DOHH2 (cell line): ENCODE data around the gene EEIG1.
A peak's percentile ranks its signal among the peaks of the same experiment; 100 is the strongest.

Source experiments
- H3F3A ChIP-seq: fragments of 200-600 bp; sonication (generic), shearing (Covaris generic); 2 replicates; pipeline ENCODE4 v1.6.0; 2016; ENCODE audit warnings: antibody characterized with exemption, mild to moderate bottlenecking; ENCODE audit not compliant: control insufficient read depth, insufficient read depth
- H3K27ac ChIP-seq: fragments of 200-600 bp; sonication (generic); 2 replicates; pipeline ENCODE4 v1.5.1; 2014; ENCODE audit warnings: low read depth, mild to moderate bottlenecking, low read length, moderate library complexity
- H3K27me3 ChIP-seq: fragments of 200-600 bp; sonication (generic); 2 replicates; pipeline ENCODE4 v1.6.1; 2014; ENCODE audit warnings: mild to moderate bottlenecking, low read length, mixed read lengths; ENCODE audit not compliant: control insufficient read depth
- H3K36me3 ChIP-seq: fragments of 200-600 bp; sonication (generic); 2 replicates; pipeline ENCODE4 v1.6.1; 2014; ENCODE audit warnings: mild to moderate bottlenecking, low read length, moderate library complexity, mixed read lengths; ENCODE audit not compliant: control insufficient read depth
- H3K4me1 ChIP-seq: fragments of 200-600 bp; sonication (generic); 2 replicates; pipeline ENCODE4 v1.6.1; 2014; ENCODE audit warnings: mild to moderate bottlenecking, low read length, mixed read lengths; ENCODE audit not compliant: control insufficient read depth
- H3K4me2 ChIP-seq: fragments of 200-600 bp; sonication (generic); 2 replicates; pipeline ENCODE4 v1.6.0; 2014; ENCODE audit warnings: mild to moderate bottlenecking, low read length, moderate library complexity
- H3K4me3 ChIP-seq: fragments of 200-600 bp; sonication (generic); 2 replicates; pipeline ENCODE4 v1.5.1; 2014; ENCODE audit warnings: mild to moderate bottlenecking, low read length, mixed read lengths
- H3K79me2 ChIP-seq: fragments of 200-600 bp; sonication (generic); 2 replicates; pipeline ENCODE4 v1.6.1; 2014; ENCODE audit warnings: mild to moderate bottlenecking, low read length, mixed read lengths; ENCODE audit not compliant: control insufficient read depth
- H3K9me2 ChIP-seq: fragments of 200-600 bp; sonication (generic); replicated peaks from 2 replicates; pipeline ENCODE4 v1.6.1; 2014; ENCODE audit warnings: mild to moderate bottlenecking, low read length, mixed read lengths; ENCODE audit not compliant: control insufficient read depth
- H3K9me3 ChIP-seq: fragments of 200-600 bp; sonication (generic); 2 replicates; pipeline ENCODE4 v1.6.1; 2014; ENCODE audit warnings: antibody characterized with exemption, low read length, mixed read lengths; ENCODE audit not compliant: control insufficient read depth, insufficient read depth
- H4K20me1 ChIP-seq: fragments of 200-600 bp; sonication (generic); 2 replicates; pipeline ENCODE4 v1.6.0; 2014; ENCODE audit warnings: low read depth, mild to moderate bottlenecking, antibody characterized with exemption, low read length, moderate library complexity; ENCODE audit not compliant: control insufficient read depth, insufficient read depth
- CTCF ChIP-seq: fragments of 200-600 bp; sonication (generic); IDR thresholded peaks from one replicate; pipeline ENCODE4 v1.5.1; 2014; ENCODE audit warnings: antibody characterized with exemption, mild to moderate bottlenecking, low read depth, low read length; ENCODE audit not compliant: poor library complexity, severe bottlenecking
- EZH2phosphoT487 ChIP-seq: fragments of 200-600 bp; sonication (generic); IDR thresholded peaks from 2 replicates; pipeline ENCODE4 v1.6.1; 2017; ENCODE audit warnings: borderline replicate concordance, mild to moderate bottlenecking, antibody characterized with exemption, low read length, moderate library complexity, mixed read lengths

Gene EEIG1

GRCh38 chr9:127936347-127936852, 44.4 kb downstream of the EEIG1 start:
- Histone ChIP-seq H3K27me3 (no peaks in the 10 kb centered on the region), H3K9me2 (no peaks in the 10 kb centered on the region), H3K4me1 (peaks cover 25% of the 10 kb centered on the region), H3K4me3 (peak overlapping the region; percentile 81), H3K36me3 (peaks cover 24% of the 10 kb centered on the region), H4K20me1 (0 out of 2 replicates have a peak, but pooled peaks cover 3% of the 10 kb centered on the region), H3K4me2 (peak overlapping the region; percentile 74), H3K79me2 (peaks cover 25% of the 10 kb centered on the region), H3K9me3 (no peaks in the 10 kb centered on the region), H3K27ac (no peak overlapping the region), H3F3A (peaks cover 18% of the 10 kb centered on the region)
- no peak for TF ChIP-seq CTCF
- no peak for TF ChIP-seq EZH2phosphoT487

DNA sequence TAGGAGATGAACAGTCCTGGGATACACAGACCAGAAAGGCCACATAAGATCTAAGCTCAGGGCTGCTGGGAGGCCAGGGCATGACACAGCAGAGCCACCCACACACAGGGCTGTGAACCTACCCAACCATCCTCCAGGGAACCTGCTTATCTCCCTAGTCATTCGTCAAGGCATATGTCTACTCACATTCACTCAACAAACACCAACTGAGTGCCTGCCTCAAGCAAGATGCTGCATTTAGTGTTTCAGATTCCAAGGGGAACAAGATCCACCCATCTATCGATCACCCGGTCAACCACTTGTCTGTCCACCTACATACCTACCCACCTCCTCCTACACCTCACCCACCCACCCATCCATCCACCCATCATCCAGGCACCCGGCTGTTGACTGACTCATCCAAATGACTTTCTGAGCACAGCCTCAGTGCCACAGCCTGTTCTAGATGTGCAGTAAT, 45.0 kb downstream of the EEIG1 start:
- Histone ChIP-seq H3K9me2 (no peaks in the 10 kb centered on the region), H3K4me3 (peak overlapping the region; percentile 81), H3K36me3 (peaks cover 18% of the 10 kb centered on the region; the same call in 1 of the 2 replicates), H3K4me1 (peaks cover 31% of the 10 kb centered on the region), H3K79me2 (peaks cover 25% of the 10 kb centered on the region), H3F3A (peaks cover 17% of the 10 kb centered on the region), H3K27me3 (no peaks in the 10 kb centered on the region), H3K9me3 (no peaks in the 10 kb centered on the region), H4K20me1 (0 out of 2 replicates have a peak, but pooled peaks cover 3% of the 10 kb centered on the region), H3K4me2 (peak overlapping the region; percentile 74), H3K27ac (no peak overlapping the region)
- TF ChIP-seq CTCF (no peak), EZH2phosphoT487 (no peak)

- H3F3A ChIP-seq, result peaks cover 11% of the 10 kb centered on the region
- H3K79me2 ChIP-seq, result peaks cover 25% of the 10 kb centered on the region
- no peak for TF ChIP-seq EZH2phosphoT487
- TF ChIP-seq CTCF, result no peak
- H3K4me2 ChIP-seq, result no peak overlapping the region
- H3K4me1 ChIP-seq, result peaks cover 37% of the 10 kb centered on the region
- H4K20me1 ChIP-seq, result 0 out of 2 replicates have a peak, but pooled peaks cover 3% of the 10 kb centered on the region
- H3K36me3 ChIP-seq, result peaks cover 10% of the 10 kb centered on the region; the same call in 1 of the 2 replicates
- H3K27me3 ChIP-seq, result peaks cover 4% of the 10 kb centered on the region
- no peak overlapping the region for H3K27ac ChIP-seq
- H3K9me3 ChIP-seq, result no peaks in the 10 kb centered on the region
- no peak overlapping the region for H3K4me3 ChIP-seq
- no peaks in the 10 kb centered on the region for H3K9me2 ChIP-seq
Measured at GRCh38 chr9:127934986-127935385, 45.8 kb downstream of the EEIG1 start.
